ENCODE results near the gene HOXD13.

The HOXD13 gene

GRCh38 chr2:176085861-176086771 is 6.4 kb upstream of the HOXD13 start:
- DNase-seq (ENCODE audit: low read depth) = no peak
- H3K4me3 ChIP-seq (ENCODE audit: control insufficient read depth, low read depth, low read length) = peak overlapping the region; percentile 14
- peak; percentile 68 for TF ChIP-seq CTCF (IDR thresholded peaks at IDR 0.05; ENCODE audit: control insufficient read depth, insufficient read depth, low read depth, low read length, missing control alignments)

- DNase-seq (ENCODE audit: low read depth) = no peak
- TF ChIP-seq CTCF (IDR thresholded peaks at IDR 0.05; ENCODE audit: control insufficient read depth, insufficient read depth, low read depth, low read length, missing control alignments) = no peak
- no peak overlapping the region; the same call in 1 of the 2 replicates for H3K4me3 ChIP-seq (ENCODE audit: control insufficient read depth, low read depth, low read length)
These were observed 5.0 kb upstream of the HOXD13 start for GRCh38 chr2:176087330-176088047.

- peak overlapping the region; percentile 43 for H3K4me3 ChIP-seq (ENCODE audit: control insufficient read depth, low read depth, low read length)
- peak; percentile 85 for TF ChIP-seq CTCF (IDR thresholded peaks at IDR 0.05; ENCODE audit: control insufficient read depth, insufficient read depth, low read depth, low read length, missing control alignments)
- no peak for DNase-seq (ENCODE audit: low read depth)
These were observed 4.2 kb upstream of the HOXD13 start for GRCh38 chr2:176088048-176088936.

GRCh38 chr2:176088937-176089842 is 3.3 kb upstream of the HOXD13 start:
- no peak for DNase-seq (ENCODE audit: low read depth)
- no peak for TF ChIP-seq CTCF (IDR thresholded peaks at IDR 0.05; ENCODE audit: control insufficient read depth, insufficient read depth, low read depth, low read length, missing control alignments)
- no peak overlapping the region for H3K4me3 ChIP-seq (ENCODE audit: control insufficient read depth, low read depth, low read length)

GRCh38 chr2:176089843-176090395 is 2.6 kb upstream of the HOXD13 start:
- H3K4me3 ChIP-seq (ENCODE audit: control insufficient read depth, low read depth, low read length) = no peak overlapping the region
- no peak for DNase-seq (ENCODE audit: low read depth)

More at GRCh38 chr2:176089843-176090395, 2.6 kb upstream of the HOXD13 start:
- no peak for TF ChIP-seq CTCF (IDR thresholded peaks at IDR 0.05; ENCODE audit: control insufficient read depth, insufficient read depth, low read depth, low read length, missing control alignments)

All from AG09309 (cell line).